Measurements from ENCODE around the gene CAPN2.

CAPN2 gene

GRCh38 chr1:223747838-223748335 lies 35.5 kb downstream of the CAPN2 start:
- no peak for TF ChIP-seq EZH2phosphoT487 (conservative IDR thresholded peaks at IDR 0.05; ENCODE audit: low read length)
- no peak for TF ChIP-seq CTCF (IDR thresholded peaks at IDR 0.05; ENCODE audit: insufficient read depth, low read length, poor library complexity, severe bottlenecking)
- Histone ChIP-seq H4K20me1 (ENCODE audit: low read depth, low read length) (no peaks in the 10 kb centered on the region), H3K4me3 (ENCODE audit: insufficient read depth, low read length, poor library complexity, severe bottlenecking) (no peak overlapping the region), H3K36me3 (ENCODE audit: low read length) (no peaks in the 10 kb centered on the region), H2AFZ (ENCODE audit: low read depth, low read length, severe bottlenecking) (no peak overlapping the region), H3K4me2 (ENCODE audit: low read depth, low read length, poor library complexity, severe bottlenecking) (no peak overlapping the region), H3K9ac (ENCODE audit: low read length) (no peak overlapping the region), H3K9me2 (replicated peaks; ENCODE audit: insufficient read depth, low read length) (no peaks in the 10 kb centered on the region), H3K79me2 (ENCODE audit: insufficient read depth, low read length) (no peaks in the 10 kb centered on the region), H3K27me3 (ENCODE audit: low read length) (no peaks in the 10 kb centered on the region), H3F3A (ENCODE audit: insufficient read depth) (no peaks in the 10 kb centered on the region), H3K27ac (ENCODE audit: low read depth, low read length) (no peak overlapping the region), H3K9me3 (ENCODE audit: insufficient read depth, low read length) (no peaks in the 10 kb centered on the region)

- Histone ChIP-seq H3K4me3 (ENCODE audit: insufficient read depth, low read length, poor library complexity, severe bottlenecking) (no peak overlapping the region), H3K9ac (ENCODE audit: low read length) (no peak overlapping the region), H4K20me1 (ENCODE audit: low read depth, low read length) (no peaks in the 10 kb centered on the region), H3K9me2 (replicated peaks; ENCODE audit: insufficient read depth, low read length) (no peaks in the 10 kb centered on the region), H3K27ac (ENCODE audit: low read depth, low read length) (no peak overlapping the region), H3K27me3 (ENCODE audit: low read length) (no peaks in the 10 kb centered on the region), H3K9me3 (ENCODE audit: insufficient read depth, low read length) (no peaks in the 10 kb centered on the region), H2AFZ (ENCODE audit: low read depth, low read length, severe bottlenecking) (no peak overlapping the region), H3K36me3 (ENCODE audit: low read length) (no peaks in the 10 kb centered on the region), H3K79me2 (ENCODE audit: insufficient read depth, low read length) (no peaks in the 10 kb centered on the region), H3F3A (ENCODE audit: insufficient read depth) (no peaks in the 10 kb centered on the region), H3K4me2 (ENCODE audit: low read depth, low read length, poor library complexity, severe bottlenecking) (no peak overlapping the region)
- TF ChIP-seq EZH2phosphoT487 (conservative IDR thresholded peaks at IDR 0.05; ENCODE audit: low read length) = no peak
- no peak for TF ChIP-seq CTCF (IDR thresholded peaks at IDR 0.05; ENCODE audit: insufficient read depth, low read length, poor library complexity, severe bottlenecking)
Observed at GRCh38 chr1:223748405-223748772, 36.0 kb downstream of the CAPN2 start.

DNA sequence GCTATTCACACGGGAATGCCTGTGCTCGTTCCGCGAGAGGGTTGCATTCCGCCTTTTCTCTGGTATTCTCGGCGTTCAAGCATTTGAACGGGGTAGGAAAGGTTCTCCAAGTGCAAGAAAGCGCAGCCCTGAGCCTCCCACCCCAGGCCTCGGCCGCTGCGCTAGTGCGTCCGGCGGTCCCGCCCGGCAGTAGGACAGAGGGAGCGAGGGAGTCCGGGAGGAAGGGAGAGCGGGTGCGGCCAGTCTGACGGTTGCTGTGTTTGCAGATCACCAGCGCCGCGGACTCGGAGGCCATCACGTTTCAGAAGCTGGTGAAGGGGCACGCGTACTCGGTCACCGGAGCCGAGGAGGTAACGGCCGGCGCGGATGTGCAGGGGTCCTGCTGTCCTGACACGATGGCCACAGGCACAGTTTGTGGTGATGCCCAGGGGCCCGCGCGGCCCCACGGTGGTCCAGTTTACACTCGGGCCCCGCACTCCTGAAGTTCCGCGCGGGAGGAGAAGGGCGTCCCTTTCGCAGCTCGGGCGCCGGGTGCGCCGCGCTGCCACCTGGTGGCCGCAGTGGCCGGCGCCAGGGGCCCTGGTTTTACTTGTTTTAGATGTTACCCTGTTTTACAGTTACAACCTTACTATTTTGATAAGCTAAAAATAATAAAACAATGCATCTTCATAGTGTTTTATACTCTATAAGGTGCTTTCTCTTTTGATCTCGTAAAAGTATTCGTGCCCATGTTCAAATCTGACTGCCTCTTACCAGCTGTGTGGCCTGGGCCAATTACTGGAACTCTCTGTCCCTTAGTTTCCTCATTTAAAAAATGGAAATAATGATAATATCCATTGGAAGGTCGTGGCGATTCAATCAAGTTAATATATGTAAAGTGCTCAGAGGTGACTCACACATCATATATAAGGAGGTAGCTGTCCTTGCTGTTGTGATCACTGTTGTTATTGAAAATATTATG lies 36.7 kb downstream of the CAPN2 start:
- H2AFZ ChIP-seq (ENCODE audit: low read depth, low read length, severe bottlenecking) = no peak overlapping the region
- H3K9ac ChIP-seq (ENCODE audit: low read length) = no peak overlapping the region
- no peaks in the 10 kb centered on the region for H3K9me2 ChIP-seq (replicated peaks; ENCODE audit: insufficient read depth, low read length)
- no peaks in the 10 kb centered on the region for H3K9me3 ChIP-seq (ENCODE audit: insufficient read depth, low read length)
- TF ChIP-seq CTCF (IDR thresholded peaks at IDR 0.05; ENCODE audit: insufficient read depth, low read length, poor library complexity, severe bottlenecking) (peak; percentile 89), EZH2phosphoT487 (conservative IDR thresholded peaks at IDR 0.05; ENCODE audit: low read length) (no peak)
- H3K36me3 ChIP-seq (ENCODE audit: low read length) = no peaks in the 10 kb centered on the region
- H3K27me3 ChIP-seq (ENCODE audit: low read length) = no peaks in the 10 kb centered on the region
- H3K27ac ChIP-seq (ENCODE audit: low read depth, low read length) = no peak overlapping the region
- no peak overlapping the region for H3K4me3 ChIP-seq (ENCODE audit: insufficient read depth, low read length, poor library complexity, severe bottlenecking)
- H3K4me2 ChIP-seq (ENCODE audit: low read depth, low read length, poor library complexity, severe bottlenecking) = no peak overlapping the region
- H3K79me2 ChIP-seq (ENCODE audit: insufficient read depth, low read length) = no peaks in the 10 kb centered on the region
- H4K20me1 ChIP-seq (ENCODE audit: low read depth, low read length) = no peaks in the 10 kb centered on the region
- H3F3A ChIP-seq (ENCODE audit: insufficient read depth) = no peaks in the 10 kb centered on the region

Measured in SU-DHL-6 (cell line).